ENCODE measurements around the gene TTC1. TPM values are rescaled to one million over a fixed set of nuclear protein-coding genes. Genes with fewer than 3 reads are reported as not detected.
"Not testable (repeated sequence)": the region's sequence is repeated elsewhere in the genome, so short reads cannot be mapped to it uniquely, and the experiment has no call there.

TTC1 gene
- total RNA-seq, 1 donor from 2014 or later = 49.9 TPM

DNA sequence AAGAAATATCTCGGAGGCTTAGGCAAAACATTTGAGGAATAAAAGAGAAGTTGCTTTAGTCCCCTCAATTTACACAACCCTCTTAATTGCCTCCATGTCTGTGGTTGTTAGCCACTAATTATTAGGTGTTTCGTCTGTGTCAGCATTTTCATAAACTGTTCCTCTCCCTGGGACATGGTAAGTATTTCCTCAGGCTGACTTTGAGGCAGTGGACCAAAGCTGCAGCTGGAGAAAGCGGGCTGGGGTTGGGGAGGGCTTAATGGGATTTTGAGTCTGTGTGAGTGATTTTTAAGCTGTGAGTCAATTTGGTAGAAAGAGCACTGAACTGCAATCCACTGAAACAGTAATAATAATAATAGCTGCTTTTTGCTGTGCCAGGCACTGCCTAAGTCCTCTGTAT, 13.0 kb upstream of the TTC1 start:
- Mint-ChIP-seq H3K27me3 (ENCODE audit: unreplicated experiment) (peaks cover 51% of the 10 kb centered on the region), H3K27ac (ENCODE audit: unreplicated experiment) (no peak overlapping the region), H3K4me3 (ENCODE audit: unreplicated experiment) (no peak overlapping the region), H3K4me1 (ENCODE audit: unreplicated experiment) (no peaks in the 10 kb centered on the region), H3K9me3 (ENCODE audit: unreplicated experiment) (peaks cover 7% of the 10 kb centered on the region), H3K36me3 (ENCODE audit: unreplicated experiment) (no peaks in the 10 kb centered on the region)
- TF ChIP-seq, protein P1, sequence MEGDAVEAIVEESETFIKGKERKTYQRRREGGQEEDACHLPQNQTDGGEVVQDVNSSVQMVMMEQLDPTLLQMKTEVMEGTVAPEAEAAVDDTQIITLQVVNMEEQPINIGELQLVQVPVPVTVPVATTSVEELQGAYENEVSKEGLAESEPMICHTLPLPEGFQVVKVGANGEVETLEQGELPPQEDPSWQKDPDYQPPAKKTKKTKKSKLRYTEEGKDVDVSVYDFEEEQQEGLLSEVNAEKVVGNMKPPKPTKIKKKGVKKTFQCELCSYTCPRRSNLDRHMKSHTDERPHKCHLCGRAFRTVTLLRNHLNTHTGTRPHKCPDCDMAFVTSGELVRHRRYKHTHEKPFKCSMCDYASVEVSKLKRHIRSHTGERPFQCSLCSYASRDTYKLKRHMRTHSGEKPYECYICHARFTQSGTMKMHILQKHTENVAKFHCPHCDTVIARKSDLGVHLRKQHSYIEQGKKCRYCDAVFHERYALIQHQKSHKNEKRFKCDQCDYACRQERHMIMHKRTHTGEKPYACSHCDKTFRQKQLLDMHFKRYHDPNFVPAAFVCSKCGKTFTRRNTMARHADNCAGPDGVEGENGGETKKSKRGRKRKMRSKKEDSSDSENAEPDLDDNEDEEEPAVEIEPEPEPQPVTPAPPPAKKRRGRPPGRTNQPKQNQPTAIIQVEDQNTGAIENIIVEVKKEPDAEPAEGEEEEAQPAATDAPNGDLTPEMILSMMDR (IDR thresholded peaks at IDR 0.05) = no peak
- DNase-seq (ENCODE audit: extremely low spot score, unreplicated experiment) = no peak

DNA sequence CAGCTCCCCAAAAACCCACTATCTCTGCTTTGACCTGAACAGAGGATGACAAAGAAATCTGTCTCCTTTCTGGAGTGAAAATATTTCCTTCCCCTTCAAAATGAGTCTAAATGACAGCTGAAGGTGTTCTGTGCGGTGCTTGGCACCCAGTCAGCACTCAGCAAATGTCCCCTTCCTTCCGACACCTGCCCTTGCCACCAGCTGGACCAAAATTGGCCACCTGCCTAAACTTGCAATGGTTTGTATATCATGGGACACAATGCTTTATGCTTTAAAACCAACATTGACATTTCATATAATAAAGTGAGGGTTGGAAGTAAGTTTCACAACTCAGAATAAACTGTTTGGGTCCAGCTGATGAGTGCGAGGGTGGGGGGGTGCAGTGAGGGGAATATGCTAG, 7.5 kb upstream of the TTC1 start:
- H3K4me3 Mint-ChIP-seq (ENCODE audit: unreplicated experiment) = no peak overlapping the region
- TF ChIP-seq, protein P1 (IDR thresholded peaks at IDR 0.05) = no peak
- H3K9me3 Mint-ChIP-seq (ENCODE audit: unreplicated experiment) = no peaks in the 10 kb centered on the region
- DNase-seq (ENCODE audit: extremely low spot score, unreplicated experiment) = no peak
- H3K27me3 Mint-ChIP-seq (ENCODE audit: unreplicated experiment) = peaks cover 47% of the 10 kb centered on the region
- H3K27ac Mint-ChIP-seq (ENCODE audit: unreplicated experiment) = no peak overlapping the region
- no peaks in the 10 kb centered on the region for H3K36me3 Mint-ChIP-seq (ENCODE audit: unreplicated experiment)
- no peaks in the 10 kb centered on the region for H3K4me1 Mint-ChIP-seq (ENCODE audit: unreplicated experiment)

DNA sequence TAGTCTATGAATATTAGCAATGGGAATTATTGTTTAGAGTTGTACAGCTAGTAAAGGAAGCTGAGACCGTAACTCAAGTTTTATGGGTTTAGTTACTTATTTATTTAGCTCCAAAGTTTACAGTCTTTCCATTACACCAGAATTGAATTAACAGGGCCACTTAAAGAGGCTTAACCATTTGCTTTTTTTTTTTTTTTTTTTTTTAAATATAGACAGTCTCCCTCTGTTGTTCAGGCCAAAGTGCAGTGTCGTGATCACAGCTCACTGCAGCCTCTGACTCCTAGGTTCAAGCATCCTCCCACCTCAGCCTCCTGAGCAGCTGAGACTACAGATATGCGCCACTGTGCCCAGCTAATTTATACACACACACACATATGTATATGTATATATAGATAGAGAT, 1.4 kb upstream of the TTC1 start:
- Mint-ChIP-seq H3K27me3 (ENCODE audit: unreplicated experiment) (peaks cover under 1% of the 10 kb centered on the region), H3K36me3 (ENCODE audit: unreplicated experiment) (peaks cover 7% of the 10 kb centered on the region), H3K4me1 (ENCODE audit: unreplicated experiment) (peaks cover 24% of the 10 kb centered on the region), H3K9me3 (ENCODE audit: unreplicated experiment) (no peaks in the 10 kb centered on the region), H3K27ac (ENCODE audit: unreplicated experiment) (no peak overlapping the region), H3K4me3 (ENCODE audit: unreplicated experiment) (no peak overlapping the region)
- no peak for DNase-seq (ENCODE audit: extremely low spot score, unreplicated experiment)
- TF ChIP-seq, protein P1 (IDR thresholded peaks at IDR 0.05) = no peak

DNA sequence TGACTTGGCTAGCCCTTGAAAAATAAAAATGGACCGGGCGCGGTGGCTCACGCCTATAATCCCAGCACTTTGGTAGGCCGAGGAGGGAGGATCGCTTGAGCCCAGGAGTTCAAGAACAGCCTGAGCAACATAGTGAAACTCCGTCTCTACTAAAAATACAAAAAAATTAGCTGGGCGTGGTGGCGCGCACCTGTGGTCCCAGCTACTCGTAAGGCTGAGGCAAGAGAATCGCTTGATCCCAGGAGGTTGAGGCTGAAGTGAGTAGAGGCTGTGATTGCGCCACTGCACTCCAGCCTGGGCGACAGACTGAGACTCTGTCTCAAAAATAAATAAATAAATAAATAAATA, 436 bp upstream of the TTC1 start:
- peak; percentile 44 for DNase-seq (ENCODE audit: extremely low spot score, unreplicated experiment)
- Mint-ChIP-seq H3K36me3 (ENCODE audit: unreplicated experiment) (peaks cover 11% of the 10 kb centered on the region), H3K4me1 (ENCODE audit: unreplicated experiment) (peaks cover 24% of the 10 kb centered on the region), H3K4me3 (ENCODE audit: unreplicated experiment) (peak overlapping the region; percentile 12), H3K27ac (ENCODE audit: unreplicated experiment) (peak overlapping the region; percentile 98)
- not testable (repeated sequence) for H3K27me3 Mint-ChIP-seq (ENCODE audit: unreplicated experiment); H3K9me3 Mint-ChIP-seq (ENCODE audit: unreplicated experiment)

DNA sequence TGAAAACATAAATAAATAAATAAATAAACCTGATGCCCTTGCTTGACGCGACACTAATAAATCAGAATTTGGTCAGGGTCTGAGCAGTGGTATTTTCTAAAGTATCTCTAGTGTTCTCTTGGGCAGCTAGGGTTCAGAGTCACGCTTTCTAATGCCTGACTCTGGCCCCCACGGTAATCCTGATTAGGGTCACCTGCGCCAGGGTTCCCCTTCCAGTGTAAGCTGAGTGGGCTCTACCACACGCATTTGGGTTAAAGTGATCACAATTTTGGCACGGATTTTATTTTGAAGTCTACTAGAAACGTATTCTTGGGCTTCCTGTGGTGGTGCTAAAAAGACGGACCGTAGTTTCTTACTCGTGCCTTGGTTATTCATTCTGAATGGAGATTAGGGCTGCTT, 651 bp downstream of the TTC1 start:
- Mint-ChIP-seq H3K4me3 (ENCODE audit: unreplicated experiment) (peak overlapping the region; percentile 99), H3K9me3 (ENCODE audit: unreplicated experiment) (no peaks in the 10 kb centered on the region), H3K4me1 (ENCODE audit: unreplicated experiment) (peaks cover 24% of the 10 kb centered on the region), H3K27me3 (ENCODE audit: unreplicated experiment) (no peaks in the 10 kb centered on the region), H3K36me3 (ENCODE audit: unreplicated experiment) (peaks cover 11% of the 10 kb centered on the region), H3K27ac (ENCODE audit: unreplicated experiment) (peak overlapping the region; percentile 98)
- TF ChIP-seq, protein P1 (IDR thresholded peaks at IDR 0.05) = no peak
- DNase-seq (ENCODE audit: extremely low spot score, unreplicated experiment) = no peak

DNA sequence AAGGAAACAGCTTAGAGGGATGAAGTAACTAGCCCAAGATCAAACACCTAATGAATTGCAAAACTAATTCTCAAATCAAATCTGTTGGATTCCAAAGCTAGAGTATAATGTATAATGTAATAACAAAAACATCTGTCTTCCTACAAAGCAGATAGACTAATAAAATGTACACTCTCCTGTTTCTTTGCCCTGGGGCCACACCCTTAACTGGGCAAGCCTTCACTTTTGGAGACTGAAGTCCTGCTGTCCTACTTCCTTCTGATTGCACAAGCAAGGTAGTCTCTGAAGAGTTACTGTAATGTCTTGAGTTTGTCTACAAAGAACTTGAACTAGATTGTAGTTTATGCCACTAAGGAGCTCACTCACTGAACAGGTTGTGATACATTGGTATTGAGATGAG, 2.5 kb downstream of the TTC1 start:
- peaks cover 19% of the 10 kb centered on the region for H3K36me3 Mint-ChIP-seq (ENCODE audit: unreplicated experiment)
- no peak overlapping the region for H3K27ac Mint-ChIP-seq (ENCODE audit: unreplicated experiment)
- DNase-seq (ENCODE audit: extremely low spot score, unreplicated experiment) = no peak
- H3K9me3 Mint-ChIP-seq (ENCODE audit: unreplicated experiment) = no peaks in the 10 kb centered on the region
- TF ChIP-seq, protein P1 (IDR thresholded peaks at IDR 0.05) = no peak
- H3K4me1 Mint-ChIP-seq (ENCODE audit: unreplicated experiment) = peaks cover 24% of the 10 kb centered on the region
- H3K27me3 Mint-ChIP-seq (ENCODE audit: unreplicated experiment) = no peaks in the 10 kb centered on the region
- no peak overlapping the region for H3K4me3 Mint-ChIP-seq (ENCODE audit: unreplicated experiment)

DNA sequence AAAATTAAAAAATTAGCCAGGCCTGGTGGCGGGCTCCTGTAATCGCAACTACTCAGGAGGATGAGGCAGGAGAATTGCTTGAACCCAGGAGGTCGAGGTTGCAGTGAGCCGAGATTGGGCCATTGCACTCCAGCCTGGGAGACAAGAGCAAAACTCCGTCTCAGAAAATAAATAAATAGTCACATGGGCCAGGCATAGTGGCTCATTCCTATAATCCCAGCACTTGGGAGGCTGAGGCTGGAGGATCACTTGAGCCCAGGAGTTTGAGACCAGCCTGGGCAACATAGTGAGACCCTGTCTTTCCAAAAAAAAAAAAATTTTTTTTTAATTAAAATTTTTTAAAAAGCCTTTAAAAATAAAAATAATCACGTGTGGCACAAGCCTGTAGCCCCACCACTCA, 5.3 kb downstream of the TTC1 start:
- not testable (repeated sequence) for DNase-seq (ENCODE audit: extremely low spot score, unreplicated experiment); H3K4me3 Mint-ChIP-seq (ENCODE audit: unreplicated experiment); H3K9me3 Mint-ChIP-seq (ENCODE audit: unreplicated experiment); H3K27ac Mint-ChIP-seq (ENCODE audit: unreplicated experiment); H3K27me3 Mint-ChIP-seq (ENCODE audit: unreplicated experiment)
- H3K36me3 Mint-ChIP-seq (ENCODE audit: unreplicated experiment) = peaks cover 24% of the 10 kb centered on the region
- peaks cover 21% of the 10 kb centered on the region for H3K4me1 Mint-ChIP-seq (ENCODE audit: unreplicated experiment)

Measured in osteocyte (in vitro differentiated cells).